ENCODE measurements around the gene CCDC54.

The CCDC54 gene

DNA sequence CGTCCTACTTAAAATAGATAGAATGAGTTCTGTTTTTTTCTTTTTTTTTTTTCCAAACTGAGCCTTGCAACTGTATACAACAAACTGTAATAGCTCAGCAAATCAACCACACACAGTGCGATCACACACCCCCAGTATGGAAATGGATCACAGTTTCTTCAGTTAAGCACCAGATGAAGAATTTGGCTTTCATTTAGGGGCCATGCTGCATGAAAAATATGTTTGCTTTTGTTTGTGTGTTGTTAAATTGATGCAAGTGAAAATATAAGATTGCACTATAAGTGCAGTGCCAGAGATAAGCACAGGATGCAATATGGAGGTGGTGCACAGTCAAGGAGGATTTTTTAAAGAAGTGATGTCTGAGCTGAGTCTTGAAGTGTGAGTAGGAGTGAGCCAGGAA lies 17.8 kb downstream of the CCDC54 start:
- no peak for DNase-seq

DNA sequence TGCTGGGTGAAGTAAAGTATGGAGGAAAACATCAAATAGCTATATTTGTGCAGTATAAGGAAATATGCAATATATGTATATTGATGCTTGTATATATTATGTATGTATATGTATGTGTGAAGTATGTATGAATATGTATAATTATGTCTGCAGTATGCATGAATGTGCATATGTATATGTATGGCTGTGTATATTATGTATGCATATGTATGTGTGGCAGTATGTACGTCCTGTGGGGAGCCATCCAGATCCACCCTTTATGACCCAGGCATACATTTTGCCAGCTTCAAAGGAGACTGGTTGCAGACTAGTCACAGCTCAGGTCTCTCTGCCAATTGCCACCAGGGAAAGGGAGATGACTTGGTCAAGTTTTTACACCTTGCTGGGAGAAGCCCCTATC lies 24.1 kb downstream of the CCDC54 start:
- no peak for DNase-seq

DNA sequence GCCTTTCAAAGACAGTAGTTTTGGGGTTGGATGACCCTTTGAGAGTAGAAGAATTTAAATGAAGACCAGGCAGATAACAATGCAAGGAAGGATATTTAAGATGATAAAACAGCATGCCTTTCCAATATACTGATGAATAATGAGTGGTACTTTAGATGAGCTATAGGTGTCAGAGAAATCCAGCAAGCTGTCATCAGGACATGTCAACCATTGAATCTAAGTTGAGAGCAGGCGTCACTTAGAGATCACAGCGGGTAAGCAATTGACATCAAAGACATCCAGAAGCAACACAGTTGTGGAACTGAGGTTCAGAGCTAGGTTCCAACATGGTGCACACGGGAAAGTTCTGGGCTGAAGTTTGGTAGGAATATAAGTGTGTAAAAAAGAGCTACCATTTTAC lies 25.0 kb downstream of the CCDC54 start:
- no peak for DNase-seq

DNA sequence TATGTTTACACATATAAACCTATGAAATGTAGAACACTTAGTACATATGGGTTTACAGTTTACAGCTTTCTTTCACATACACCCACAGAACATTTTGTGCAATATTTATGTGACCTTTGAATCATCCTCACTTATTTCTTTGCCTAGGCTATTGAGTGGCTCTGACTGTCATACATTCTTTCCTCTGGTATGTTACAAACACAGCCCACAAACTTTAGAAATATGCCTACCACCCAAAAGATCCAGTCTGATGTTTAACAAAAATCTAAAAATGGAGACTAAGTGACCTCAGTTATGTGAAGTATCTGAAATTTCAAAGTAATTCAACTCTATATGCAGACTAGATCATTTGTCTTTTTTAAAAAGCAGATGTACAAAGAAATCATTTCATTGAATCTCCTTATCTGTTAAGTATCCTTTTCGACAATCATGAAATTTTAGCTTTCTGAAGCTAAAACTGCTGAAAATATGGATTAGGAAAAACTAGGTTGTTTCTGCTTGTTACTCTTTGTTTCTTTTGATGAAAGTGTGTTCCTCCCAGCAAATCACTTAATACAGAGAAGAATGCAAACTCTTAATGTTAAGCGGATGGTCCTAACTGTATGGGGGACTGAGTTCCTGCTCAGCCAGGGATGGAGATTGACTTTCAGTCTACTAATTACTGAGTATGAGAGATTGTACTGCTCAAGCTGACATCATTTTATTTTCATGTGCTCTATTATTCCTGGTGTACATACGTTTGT lies 27.7 kb downstream of the CCDC54 start:
- DNase-seq, result no peak

DNA sequence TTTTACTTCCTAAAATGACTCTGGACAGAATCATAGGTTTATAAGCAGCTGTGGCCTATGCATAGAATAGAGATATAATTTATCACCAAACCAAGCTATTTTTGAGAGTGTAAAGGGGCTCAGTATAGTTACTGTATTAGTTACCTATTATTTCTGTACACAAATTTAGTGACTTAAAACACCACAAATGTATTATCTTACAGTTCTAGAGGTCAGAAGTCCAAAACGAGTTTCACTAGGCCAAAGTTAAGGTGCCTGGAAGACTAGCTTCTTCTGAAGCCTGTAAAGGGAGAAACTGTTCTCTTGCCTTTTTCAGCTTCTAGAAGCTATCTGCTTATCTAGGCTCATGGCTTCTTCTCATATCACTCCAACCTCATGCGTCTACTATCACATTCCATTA lies 30.1 kb downstream of the CCDC54 start:
- DNase-seq, result no peak

DNA sequence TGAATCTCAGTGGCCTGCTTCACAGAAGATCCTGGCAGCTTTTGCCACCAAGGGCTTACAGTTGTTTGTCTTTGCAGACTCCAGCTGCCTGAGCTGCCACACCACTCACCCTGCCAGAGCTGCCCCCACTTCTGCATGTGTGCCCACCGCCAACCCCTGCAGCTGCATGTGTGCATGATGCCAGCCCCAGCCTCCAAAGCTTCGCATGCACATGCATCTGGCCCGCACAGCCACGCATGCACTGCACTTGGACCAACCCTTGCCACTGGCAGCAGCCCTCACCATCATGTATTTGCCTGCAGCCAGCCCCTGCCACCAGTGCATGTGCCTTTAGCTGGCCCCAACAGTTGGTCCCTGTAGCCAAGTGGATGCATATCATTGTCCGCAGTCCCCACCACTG lies 31.3 kb downstream of the CCDC54 start:
- no peak for DNase-seq

DNA sequence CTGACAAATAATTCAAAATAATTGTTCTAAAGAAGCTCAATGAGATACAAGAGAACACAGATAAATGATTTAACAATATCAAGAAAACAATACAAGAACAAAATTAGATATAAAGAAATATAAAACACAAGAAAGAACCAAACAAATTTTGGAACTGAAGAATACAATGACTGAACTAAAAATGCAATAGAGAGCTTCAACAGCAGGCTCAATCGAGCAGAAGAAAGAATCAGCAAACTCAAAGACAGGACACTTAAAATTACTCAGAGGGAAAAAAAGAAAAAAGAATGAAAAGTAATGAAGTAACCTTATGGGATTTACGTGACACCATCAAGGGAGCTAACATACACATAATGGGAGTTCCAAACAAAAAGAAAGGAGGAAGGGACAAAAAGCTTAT lies 32.1 kb downstream of the CCDC54 start:
- DNase-seq, result no peak

DNA sequence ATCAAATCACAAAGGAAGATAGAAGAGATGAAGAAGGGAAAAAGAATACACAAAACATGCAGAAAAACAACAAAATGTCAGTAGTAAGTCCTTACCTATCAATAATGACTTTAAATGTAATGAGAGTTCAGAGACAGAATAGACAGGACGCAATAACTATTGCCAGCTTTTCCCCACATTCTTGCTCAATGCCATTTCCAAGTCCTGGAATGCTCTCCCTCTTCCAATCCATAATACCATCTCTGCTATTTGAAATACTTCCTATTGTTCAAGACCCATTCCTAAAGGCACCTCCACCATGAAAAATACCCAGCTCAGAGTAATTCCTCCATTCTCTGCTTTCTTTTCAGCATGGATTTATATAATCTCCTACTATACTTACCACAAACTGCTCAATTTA lies 33.4 kb downstream of the CCDC54 start:
- no peak for DNase-seq

DNA sequence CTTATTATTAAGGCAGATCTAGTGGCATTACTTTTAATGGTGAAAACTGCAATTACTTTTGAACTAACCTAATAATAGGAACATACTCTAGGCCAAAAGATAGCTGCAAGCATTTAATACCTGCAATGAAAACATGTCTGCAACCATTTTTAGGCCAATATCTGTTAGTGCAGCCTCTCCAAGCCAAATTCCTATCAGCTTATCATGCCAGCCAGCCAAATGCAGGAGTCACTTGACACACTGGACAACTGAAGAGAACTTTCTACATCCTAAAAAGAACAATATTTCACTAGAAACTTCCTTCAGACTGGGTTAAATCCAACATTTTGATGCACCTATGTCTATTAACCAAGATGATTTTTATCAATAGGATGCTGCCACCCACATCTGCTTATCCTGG lies 33.8 kb downstream of the CCDC54 start:
- DNase-seq, result no peak

DNA sequence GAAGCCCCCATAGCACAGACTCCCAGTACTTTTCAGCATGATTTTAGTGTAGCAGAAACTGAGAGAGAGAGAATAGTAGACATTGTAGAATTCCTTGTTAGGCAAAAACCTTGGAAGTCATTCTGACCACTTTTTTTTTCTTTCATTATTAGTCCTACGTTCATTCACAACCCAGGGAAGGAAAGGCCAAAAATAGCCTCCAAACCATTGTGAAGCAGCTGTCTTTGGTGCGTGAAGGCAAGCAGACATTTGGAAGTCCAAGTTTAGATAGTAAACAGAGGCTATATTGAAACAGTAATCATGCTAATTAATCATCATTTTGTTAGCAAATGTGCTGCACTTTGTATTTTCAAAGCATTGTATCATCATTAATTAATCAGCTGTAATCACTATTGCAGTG lies 34.5 kb downstream of the CCDC54 start:
- DNase-seq, result no peak

DNA sequence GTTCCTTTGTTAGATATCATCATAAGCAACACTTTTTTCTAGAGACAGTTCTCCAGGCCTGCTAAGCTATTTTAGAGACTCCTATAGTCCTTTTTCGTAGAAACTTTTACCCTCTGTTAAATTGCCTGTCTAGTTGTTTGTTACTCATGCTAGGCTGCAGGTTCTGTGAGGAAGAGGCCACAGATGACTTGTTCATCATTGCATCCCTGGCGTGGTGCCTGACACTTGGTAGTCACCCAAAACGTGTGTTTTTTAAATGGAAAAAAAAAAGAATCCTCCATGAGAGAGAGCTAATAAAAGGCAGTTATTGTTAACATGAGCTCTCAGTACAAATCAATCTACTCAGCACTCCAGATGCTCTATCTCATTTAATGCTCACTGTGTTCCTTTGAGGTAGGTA lies 35.1 kb downstream of the CCDC54 start:
- no peak for DNase-seq

DNA sequence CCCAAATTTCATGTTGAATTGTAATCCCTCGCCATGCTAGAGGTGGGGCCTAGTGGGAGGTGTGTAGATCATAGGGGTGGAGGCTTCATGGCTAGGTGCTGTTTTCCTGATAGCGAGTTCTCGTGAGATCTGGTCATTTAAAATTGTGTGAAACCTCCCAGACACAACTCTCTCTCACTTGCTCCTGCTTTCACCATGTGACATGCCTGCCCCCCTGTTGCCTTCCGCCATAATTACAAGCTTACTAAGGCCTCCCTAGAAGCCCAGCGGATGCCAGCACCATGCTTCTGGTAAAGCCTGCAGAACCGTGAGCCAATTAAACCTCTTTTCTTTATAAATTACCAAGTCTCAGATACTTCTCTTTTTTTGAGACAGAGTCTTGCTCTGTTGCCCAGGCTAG lies 36.0 kb downstream of the CCDC54 start:
- DNase-seq, result no peak

DNA sequence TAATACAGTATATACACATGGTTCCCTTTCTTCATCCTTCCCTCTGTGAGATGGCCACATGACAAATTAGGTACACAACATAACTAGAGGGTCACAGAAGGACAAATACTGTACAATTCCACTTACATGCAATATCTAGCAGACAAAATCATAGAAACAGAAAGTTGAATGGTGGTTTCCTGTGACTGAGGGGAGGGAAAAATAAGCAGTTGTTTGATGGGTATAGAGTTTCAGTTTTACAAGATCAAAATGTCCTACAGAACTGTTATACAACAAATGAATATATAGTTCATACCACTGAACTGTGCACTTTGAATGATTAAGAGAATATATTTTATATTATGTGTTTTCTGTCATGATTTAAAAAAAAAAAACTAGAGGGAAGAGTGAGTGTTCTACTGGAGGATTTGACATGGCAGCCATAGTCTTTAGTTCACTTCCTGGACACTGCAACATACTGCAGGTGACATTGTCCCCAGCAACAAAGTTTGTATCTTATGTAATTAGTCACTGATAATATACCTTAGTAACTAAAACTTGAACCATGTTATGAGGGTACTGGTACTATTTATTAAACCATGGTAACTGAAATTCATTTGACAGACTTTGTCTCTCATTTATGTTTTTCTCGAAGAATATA lies 37.2 kb downstream of the CCDC54 start:
- no peak for DNase-seq

DNA sequence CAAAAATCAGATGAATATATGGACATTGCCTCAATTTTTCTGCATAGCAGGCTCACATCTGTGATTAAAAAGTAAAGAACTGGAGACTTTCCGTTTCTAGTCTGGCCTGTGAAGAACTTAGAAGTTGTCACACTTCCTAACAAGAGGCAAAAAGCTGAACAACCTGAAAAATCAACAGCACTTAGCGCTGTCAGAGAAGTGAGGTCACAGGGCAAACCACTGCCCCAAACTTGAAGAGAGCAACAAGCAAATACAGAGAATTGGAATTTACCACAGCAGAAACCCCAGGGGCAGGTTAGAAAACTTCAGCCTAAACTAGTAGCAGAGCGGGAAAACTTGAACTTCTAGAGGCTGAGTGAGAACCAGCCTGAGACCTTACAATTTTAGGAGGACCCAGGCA lies 38.9 kb downstream of the CCDC54 start:
- DNase-seq, result no peak

DNA sequence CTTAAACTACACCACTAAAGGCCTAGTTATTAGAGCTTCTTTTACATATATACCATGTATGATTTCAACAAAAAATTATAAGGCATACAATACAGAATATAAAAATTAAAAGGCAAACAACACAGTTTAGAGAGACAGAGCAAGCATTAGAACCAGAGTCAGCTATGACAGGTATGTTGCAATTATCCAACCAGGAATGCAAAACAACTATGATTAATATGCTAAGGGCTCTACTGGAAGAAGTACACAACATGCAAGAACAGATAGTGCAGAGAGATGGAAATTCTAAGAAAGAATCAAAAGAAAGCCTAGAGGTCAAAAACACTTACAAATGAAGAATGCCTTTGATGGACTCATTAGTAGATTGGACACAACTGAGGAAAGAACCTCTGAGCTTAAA lies 39.6 kb downstream of the CCDC54 start:
- no peak for DNase-seq

DNA sequence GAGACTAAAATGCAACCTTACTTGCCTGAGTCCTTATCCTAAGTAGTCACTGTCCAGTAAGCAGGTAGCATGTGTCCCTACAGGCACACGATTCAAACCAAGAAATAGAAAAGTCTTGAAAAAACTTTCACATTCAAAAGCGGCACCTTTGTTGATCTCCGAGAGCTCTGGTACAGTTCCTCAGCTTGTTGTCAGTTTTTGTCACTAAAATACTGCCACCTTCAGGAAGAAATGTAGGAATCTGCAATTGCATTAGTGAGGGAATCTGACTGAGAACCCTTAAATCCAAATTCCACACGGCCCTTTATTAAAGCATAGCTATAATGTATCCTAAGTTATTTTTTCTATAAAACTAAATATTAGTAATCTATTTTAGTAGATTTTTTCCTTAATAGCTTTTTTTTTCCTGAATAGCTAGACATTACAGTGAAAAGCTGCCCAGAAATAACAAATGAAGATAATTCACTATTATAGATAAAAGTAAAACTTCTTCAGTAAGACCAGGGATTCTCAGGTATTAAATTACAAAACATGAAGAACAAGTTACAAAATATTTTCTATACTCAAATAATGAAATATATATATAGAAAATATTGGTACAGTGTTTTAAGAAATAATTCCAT lies 44.0 kb downstream of the CCDC54 start:
- DNase-seq, result no peak

DNA sequence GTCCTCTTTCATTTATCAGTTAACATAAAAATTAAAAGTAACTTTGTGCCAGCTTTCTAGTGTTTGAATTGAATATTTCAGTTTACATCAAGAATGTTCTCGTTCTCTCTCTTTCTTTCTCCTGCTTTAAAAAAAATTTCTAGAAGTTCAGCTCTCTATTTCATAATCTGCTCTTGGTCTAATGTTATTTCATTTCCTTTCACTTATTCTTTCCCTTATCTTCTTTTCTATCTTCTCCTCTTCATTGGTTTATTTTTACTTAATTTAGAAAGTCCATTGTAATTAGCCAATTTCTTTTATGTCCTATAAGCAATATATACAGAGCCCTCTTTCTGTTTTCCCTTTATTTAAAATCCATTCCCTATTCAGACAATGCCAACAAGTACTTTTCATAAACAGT lies 44.6 kb downstream of the CCDC54 start:
- no peak for DNase-seq

DNA sequence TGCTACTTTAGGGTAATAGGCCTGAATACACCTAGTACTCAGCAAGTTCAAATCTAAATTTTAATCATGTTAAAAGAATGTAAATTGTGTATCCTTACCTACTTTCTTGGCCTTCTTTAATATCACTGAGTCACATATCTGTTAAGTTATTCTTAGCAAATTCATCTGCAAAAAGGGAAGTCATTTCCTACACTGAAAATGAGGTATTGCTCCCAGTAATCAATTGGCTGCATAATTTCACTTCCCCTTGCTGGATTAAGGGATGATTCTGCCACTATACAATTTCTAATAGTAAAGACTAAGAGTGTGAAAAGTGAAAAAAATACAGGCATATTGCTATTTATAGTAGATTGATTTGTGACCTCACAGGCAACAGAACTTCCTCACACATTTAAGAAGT lies 47.8 kb downstream of the CCDC54 start:
- no peak for DNase-seq

DNA sequence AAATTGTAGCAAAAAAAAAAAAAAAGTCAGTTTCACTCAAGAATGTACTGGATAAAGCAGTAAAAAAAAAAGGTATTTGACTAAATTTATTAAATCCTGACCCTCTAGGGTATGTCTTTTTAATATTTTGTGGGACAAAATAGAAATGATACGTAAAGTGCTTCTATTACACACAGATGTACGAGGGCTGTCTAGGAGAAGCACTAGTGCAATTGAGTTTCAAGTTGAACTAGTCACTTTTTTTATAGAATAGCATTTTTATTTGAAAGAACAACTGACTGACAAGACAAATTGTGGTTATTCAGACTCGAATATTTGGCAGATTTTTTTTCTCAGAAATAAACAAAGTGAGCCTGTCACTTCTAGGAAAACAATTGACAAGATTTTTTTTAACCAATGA lies 49.0 kb downstream of the CCDC54 start:
- DNase-seq, result no peak

Data from stimulated activated CD4-positive, alpha-beta T cell treated with anti-CD3 and anti-CD28 coated beads, Interleukin-1b, Interleukin-23, amount 100 ng/mL, for 48 hours (primary cell).